ENCODE data around the gene MGLL. TPM values are rescaled to one million over a fixed set of nuclear protein-coding genes. Genes with fewer than 3 reads are reported as not detected.

The MGLL gene
- total and polyA plus RNA-seq, 4 donors, result 9.4 to 277 (median 74.2) TPM

DNA sequence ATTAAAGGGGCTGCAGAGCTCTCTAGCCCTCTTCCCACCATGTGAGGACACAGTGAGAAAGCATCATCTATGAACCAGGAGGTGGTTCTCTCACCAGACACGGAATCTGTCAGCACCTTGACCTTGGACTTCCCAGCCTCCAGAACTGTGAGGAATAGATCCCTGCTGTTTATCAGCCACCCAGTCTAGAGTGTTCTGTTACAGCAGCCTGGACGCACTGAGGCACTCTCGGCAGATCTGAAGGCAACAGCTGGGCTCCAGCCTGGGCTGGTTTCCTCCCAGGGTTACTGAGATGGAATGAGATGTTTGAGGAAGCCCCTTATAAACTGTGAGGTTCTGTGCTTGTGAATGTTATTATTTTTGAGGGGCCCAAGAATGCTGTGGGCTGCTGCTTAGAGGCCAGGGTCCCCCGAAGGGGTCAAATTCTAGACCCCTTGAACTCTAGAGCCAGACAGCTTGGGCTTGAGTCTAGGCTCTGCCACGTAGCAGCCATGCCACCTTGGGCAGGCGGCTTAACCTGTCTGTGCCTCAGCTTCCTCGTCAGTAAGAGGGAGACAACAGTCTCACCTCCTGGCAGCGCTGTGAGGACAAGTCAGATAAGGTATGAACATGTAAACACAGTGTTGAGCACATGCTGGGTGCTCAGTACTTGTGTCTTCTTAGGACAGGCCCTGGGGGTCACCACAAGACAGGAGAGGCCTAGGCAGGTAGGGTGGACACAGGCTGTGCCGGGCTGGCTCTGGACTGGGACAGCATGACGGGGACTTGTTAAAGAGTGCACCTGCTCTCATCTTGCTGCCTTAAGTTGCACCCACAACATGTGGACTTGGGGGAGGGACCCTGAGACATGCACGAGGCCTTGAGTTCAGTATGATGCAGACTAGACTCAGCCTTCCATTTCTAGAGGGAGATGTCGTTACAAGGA lies 49.2 kb downstream of the MGLL start:
- Histone ChIP-seq H3K4me3 (ENCODE audit: low read depth in 1 of 3, low read length in 3 of 3) (no peak overlapping the region), H3K27me3 (ENCODE audit: control insufficient read depth in 4 of 4, insufficient read depth in 4 of 4, low read length in 3 of 4) (no peaks in the 10 kb centered on the region), H3K9ac (ENCODE audit: low read depth in 1 of 2, low read length in 2 of 2) (no peak overlapping the region), H3K4me1 (ENCODE audit: control insufficient read depth in 4 of 4, insufficient read depth in 4 of 4, low read length in 3 of 4) (peaks cover 9 to 39% (median 21%) of the 10 kb centered on the region in 4 donors), H3K9me3 (ENCODE audit: control insufficient read depth in 4 of 4, low read length in 3 of 4) (peaks cover 0 to 5% (median 2%) of the 10 kb centered on the region in 4 donors), H3K36me3 (ENCODE audit: control insufficient read depth in 4 of 4, insufficient read depth in 3 of 4, low read depth in 1 of 4, low read length in 3 of 4) (peaks cover 0 to 12% (median 5%) of the 10 kb centered on the region in 4 donors), H3K27ac (ENCODE audit: low read depth in 1 of 2, low read length in 2 of 2) (no peak overlapping the region)
- WGBS, result 94% methylated on average over 12 of the region's 12 CpGs
- TF ChIP-seq NR2F2 (IDR thresholded peaks at IDR 0.05) (no peak), MAX (IDR thresholded peaks at IDR 0.05) (no peak), SP1 (IDR thresholded peaks at IDR 0.05) (no peak), ZBTB33 (IDR thresholded peaks at IDR 0.05) (no peak), FOXA2 (IDR thresholded peaks at IDR 0.05) (no peak), RAD21 (IDR thresholded peaks at IDR 0.05) (no peak), YY1 (IDR thresholded peaks at IDR 0.05) (no peak), CTCF (IDR thresholded peaks at IDR 0.05; ENCODE audit: low read depth, low read length, missing input control) (no peak), EGR1 (IDR thresholded peaks at IDR 0.05; ENCODE audit: low read depth in 2 of 2) (no peak), JUND (IDR thresholded peaks at IDR 0.05) (no peak), HNF4G (IDR thresholded peaks at IDR 0.05) (no peak), HNF4A (conservative IDR thresholded peaks at IDR 0.05) (no peak), FOXA1 (IDR thresholded peaks at IDR 0.05) (no peak), GABPA (IDR thresholded peaks at IDR 0.05 in 1 of 2, conservative IDR thresholded peaks at IDR 0.05 in 1 of 2) (no peak), RXRA (IDR thresholded peaks at IDR 0.05) (no peak), TAF1 (conservative IDR thresholded peaks at IDR 0.05) (no peak)
- TF ChIP-seq, protein P1, sequence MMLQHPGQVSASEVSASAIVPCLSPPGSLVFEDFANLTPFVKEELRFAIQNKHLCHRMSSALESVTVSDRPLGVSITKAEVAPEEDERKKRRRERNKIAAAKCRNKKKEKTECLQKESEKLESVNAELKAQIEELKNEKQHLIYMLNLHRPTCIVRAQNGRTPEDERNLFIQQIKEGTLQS (IDR thresholded peaks at IDR 0.05), result no peak
- TF ChIP-seq, protein P2, sequence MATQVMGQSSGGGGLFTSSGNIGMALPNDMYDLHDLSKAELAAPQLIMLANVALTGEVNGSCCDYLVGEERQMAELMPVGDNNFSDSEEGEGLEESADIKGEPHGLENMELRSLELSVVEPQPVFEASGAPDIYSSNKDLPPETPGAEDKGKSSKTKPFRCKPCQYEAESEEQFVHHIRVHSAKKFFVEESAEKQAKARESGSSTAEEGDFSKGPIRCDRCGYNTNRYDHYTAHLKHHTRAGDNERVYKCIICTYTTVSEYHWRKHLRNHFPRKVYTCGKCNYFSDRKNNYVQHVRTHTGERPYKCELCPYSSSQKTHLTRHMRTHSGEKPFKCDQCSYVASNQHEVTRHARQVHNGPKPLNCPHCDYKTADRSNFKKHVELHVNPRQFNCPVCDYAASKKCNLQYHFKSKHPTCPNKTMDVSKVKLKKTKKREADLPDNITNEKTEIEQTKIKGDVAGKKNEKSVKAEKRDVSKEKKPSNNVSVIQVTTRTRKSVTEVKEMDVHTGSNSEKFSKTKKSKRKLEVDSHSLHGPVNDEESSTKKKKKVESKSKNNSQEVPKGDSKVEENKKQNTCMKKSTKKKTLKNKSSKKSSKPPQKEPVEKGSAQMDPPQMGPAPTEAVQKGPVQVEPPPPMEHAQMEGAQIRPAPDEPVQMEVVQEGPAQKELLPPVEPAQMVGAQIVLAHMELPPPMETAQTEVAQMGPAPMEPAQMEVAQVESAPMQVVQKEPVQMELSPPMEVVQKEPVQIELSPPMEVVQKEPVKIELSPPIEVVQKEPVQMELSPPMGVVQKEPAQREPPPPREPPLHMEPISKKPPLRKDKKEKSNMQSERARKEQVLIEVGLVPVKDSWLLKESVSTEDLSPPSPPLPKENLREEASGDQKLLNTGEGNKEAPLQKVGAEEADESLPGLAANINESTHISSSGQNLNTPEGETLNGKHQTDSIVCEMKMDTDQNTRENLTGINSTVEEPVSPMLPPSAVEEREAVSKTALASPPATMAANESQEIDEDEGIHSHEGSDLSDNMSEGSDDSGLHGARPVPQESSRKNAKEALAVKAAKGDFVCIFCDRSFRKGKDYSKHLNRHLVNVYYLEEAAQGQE (IDR thresholded peaks at IDR 0.05), result no peak
- DNase-seq (ENCODE audit: low spot score), result no peak
